Skin of body (tissue), 3 donors: Measurements from ENCODE around the gene ZYX. TPM values are rescaled to one million over a fixed set of nuclear protein-coding genes. Genes with fewer than 3 reads are reported as not detected.
"Not testable (repeated sequence)": the region's sequence is repeated elsewhere in the genome, so short reads cannot be mapped to it uniquely, and the experiment has no call there.

Experiments used
- DNase-seq: peaks from one replicate; lab custom pipeline; 2025; lab: John Stamatoyannopoulos, UW
- small RNA-seq: library from RNA; depleted of rRNA; stranded (forward); fragments of <200 nt; gene quantifications from one replicate; pipeline ENCODE3, GENCODE V24; 2014; ENCODE audit warnings: low replicate concordance
- total RNA-seq: library from RNA; depleted of rRNA; stranded (reverse); fragments of >200 nt; gene quantifications from one replicate; pipeline ENCODE4 v1.2.3, GENCODE V29; 2014

The ZYX gene
- total RNA-seq, 1 donor from 2014 or later = 27.1 TPM

DNA sequence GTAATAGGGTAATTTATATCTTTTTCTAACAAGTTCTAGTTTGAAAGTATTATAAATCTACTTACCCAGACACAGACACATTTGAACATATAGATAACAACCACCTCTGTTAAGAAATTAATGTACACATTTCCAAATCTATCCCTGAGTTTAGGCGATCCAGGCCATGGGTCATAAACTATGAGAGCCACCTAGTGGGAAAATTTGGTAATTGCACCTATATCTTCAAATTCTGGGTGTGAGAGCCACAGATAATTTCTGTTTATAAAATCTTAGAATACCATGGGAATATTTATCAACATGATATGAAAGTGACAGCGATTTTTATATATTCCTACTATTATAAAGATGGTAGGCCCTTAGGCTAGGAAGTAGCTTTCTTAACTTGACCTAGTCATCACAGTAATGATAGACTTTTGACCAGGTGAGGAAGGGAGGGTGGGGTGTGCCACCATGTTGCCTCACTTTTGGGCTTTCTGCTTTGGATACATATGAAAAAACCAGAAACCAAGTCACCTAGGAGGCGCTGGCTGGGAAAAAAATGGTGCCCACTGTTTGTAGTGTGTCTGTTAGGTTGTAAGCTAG is 35.5 kb downstream of the ZYX start:
- DNase-seq = peak; percentile 32

DNA sequence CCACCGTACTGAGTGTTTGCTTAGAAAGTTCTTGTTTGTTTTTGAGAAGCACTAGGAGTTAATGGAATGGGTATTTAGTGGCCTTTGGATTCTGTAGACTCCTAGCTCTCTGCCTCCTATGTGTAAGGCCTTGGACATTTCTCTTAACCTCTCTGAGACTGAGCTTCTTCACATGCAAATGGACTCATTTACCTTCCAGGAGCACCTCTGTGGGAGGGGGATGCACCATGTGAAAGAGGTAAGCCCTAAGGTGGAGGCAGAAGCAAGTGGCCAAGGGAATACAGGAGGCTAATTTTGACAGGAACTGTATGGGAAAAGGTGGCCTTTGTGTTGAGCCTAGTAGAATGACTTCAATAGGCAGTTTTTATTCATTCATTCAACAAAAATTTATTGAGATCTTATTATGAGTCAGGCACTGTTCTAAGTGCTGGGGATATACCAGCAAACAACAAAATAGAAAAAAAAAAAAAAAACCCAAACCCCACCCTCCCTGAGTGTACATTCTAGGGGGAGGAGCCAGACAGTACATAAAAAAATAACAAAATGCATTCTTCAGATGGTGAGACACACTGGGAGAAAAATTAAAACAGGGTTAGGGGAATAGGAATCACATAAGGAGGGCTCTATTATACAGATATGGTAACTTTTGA is 36.7 kb downstream of the ZYX start:
- no peak for DNase-seq

DNA sequence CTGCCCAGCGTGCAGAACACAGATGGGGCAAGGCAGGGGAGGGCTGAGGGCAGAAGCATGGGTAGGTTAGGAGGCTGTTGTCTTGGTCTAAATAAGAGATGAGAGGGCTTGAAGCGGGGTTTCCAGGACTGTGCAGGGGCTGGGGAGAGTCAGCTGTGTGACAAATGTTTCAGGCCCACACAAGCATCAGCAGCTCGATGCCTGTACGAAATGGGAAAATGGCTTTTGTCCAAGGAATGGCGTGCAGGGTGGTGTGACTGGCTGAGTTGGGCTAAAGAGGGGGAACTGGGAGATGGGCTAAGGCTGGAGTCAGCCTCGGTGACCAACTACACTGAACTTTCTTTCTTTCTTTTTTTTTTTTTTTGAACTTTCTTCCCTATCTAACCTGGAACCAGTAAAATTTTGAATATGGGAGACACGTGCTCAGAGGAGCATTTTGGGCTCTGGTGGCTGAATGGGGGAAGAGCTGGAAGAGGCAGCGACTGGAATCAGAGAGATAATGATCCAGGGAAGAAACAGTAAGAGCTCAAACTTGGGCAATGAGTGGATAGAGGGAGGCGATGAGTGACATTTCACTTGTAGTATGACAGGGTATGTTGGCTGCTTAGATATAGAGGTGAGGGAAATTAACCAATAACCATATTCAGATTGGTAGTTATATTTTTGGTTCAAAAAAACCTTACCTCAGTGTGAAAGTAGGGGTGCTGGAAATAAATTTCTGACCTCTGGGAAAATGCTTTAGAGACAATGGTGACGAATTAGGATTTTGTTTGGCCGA is 37.7 kb downstream of the ZYX start:
- DNase-seq = no peak

DNA sequence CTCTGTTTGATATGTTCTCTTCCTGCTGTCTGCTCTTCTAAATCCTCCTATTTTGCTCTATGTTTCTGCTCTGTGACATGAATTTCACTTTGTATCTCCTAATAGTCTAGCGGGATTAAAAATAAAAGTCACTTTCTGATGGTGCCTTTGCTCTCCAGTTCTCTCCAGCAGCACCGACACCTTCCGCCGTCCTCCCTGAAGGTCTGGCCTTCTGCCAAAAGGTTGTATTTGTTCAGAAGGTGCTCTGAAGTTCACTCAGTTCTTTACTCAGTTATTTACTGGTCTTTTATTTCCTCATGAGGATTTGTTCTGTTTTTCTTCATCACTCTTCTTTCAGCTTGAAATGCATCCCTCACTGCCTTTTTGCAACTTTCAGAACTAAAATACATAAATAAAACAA is 38.7 kb downstream of the ZYX start:
- DNase-seq = no peak

DNA sequence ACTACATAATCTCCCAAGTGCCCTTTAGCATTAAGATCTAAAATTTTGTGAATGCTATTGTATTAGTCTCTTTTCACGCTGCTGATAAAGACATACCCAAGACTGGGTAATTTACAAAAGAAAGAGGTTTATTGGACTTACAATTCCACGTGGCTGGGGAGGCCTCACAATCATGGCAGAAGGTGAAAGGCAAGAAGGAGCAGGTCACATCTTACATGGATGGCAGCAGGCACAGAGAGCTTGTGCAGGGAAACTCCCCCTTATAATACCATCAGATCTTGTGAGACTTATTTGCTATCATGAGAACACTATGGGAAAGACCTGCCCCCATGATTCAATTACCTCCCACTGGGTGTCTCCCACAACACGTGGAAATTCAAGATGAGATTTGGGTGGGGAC is 39.5 kb downstream of the ZYX start:
- DNase-seq = not testable (repeated sequence)

DNA sequence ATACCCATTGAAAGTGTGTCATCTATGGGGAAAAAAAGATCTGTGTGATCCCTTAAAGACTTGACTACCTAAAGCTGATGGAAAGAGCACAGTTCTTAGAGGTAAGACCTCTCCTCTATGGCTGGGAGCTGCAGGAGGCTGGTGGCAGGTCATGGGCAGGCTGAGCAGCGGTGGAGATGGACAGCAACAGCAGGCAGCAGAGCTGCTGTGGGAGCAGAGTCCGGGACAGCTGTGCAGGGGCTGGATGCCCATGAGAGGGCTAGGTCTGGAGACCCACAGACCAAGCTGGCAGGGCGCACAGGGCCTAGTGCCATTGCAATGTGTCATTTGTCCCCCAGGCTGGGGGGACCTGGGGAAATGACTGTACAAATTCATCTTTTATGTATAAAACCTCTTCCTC is 40.9 kb downstream of the ZYX start:
- DNase-seq = no peak

DNA sequence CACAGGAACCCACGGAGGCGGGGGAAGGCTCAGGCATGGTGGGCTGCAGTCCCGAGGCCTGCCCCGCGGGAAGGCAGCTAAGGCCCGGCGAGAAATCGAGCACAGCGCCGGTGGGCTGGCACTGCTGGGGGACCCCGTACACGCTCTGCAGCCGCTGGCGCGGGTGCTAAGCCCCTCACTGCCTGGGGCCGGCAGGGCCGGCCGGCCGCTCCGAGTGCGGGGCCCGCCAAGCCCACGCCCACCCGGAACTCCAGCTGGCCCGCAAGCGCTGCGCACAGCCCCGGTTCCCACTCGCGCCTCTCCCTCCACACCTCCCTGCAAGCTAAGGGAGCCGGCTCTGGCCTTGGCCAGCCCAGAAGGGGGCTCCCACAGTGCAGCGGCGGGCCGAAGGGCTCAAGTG is 43.3 kb downstream of the ZYX start:
- DNase-seq = not testable (repeated sequence)

DNA sequence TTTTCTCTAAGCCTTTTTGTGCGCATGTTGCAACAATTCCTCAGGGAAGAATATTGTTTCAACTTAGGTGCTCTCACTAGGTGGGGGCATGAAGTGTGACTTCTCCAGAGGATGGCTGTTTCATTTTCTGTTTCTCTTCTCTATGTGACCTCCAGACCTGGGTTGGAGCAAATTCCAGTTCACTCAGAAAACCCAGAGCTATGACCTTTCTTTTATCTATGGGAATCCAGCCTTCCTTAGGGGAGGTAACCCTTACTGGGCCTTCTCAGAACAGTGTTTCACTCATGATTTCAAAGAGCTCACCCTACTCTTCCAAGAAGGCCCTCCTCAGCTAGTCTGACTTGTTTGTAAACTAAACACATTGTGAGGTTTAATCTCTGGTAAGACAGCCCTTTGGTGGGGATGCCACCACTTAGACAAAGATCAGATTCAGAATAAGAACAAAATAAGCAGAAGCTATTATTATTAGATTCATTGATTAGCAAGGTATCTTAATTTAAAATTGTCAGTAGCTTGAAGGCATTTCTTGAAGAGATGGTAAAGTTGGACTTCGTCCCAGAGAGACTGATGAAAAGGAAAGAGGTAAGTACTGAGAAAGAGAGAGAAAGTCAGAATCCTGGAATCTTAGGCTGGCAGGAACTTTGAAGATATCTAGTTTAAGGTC is 45.5 kb downstream of the ZYX start:
- no peak for DNase-seq

DNA sequence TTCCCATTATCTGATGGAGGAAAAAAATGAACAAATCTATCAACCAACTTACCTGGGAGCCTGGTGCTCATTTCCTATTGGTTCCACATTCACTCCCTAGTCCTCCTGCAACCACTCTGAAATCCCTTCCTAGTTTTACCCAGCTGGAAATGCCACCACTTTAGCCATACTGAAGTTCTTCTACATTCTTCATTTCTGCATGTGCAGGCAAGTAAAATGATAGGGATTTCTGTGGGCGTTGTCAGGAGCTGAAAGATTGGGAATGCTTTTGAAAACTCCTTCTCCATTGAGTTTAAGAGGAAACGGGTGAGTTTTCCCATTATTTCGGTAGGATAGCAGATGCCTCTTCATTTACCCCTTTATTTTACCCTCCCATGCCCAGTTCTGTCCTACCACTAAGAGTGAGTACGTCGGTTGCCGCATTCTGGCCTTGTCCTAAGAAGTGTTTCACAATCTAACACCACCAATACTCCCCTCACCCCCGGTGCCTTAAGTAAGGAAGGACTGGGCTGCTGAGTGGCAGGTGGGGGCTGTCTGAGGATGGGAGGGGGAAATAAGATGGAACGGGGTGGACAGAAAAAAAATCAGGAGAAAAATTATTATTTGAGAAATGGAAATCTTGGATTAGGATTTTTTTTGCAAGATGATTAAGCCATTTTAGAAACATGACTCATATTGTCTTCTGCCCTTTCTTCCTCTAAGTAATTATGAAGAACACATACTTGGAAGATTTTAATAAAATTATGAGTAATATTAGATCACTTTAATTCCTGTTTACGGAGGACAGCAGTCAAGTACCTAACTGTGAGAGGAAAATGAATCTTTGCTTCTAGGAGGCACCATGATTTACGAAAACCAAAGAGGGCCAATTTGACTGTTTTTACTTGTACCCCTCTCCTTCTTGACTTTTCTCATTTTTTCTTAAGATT is 48.9 kb downstream of the ZYX start:
- DNase-seq = no peak

DNA sequence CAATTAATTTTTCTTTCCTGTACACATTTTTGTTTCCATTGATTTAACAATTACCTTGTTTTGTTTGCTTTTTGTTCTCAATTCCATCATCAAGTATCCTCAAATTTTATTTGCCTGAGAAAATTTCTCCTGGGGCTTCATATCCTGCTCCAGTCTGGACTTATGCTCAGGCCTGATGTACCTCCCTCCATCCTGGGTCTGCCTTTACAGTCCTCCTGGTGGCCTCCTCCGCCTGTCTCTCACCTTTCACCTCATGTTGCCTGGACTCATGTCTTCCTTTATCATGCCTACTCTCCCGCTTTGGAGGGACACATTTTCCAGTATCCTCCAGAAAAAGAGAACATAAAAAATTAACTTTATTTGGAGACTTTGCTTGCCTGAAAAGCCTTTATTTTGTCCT is 50.0 kb downstream of the ZYX start:
- no peak for DNase-seq

DNA sequence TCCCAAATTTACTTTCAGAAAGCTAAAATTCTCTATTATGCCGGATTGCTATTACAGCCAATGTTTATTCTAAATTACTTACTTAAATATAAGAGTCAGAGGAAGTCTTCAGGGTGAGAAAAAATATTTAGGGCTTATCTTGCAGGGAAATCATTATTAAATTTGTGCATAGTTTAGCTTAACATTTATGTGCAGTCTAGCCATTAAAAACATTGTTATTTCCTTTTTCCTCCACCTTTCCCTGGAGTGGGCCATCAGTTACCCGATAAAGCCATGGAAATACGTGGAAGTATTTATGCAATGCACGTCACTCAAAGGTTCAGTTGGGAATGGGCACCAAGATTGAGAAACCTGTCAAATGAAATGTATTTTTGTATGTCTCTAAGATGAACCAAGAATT is 52.6 kb downstream of the ZYX start:
- DNase-seq = no peak

DNA sequence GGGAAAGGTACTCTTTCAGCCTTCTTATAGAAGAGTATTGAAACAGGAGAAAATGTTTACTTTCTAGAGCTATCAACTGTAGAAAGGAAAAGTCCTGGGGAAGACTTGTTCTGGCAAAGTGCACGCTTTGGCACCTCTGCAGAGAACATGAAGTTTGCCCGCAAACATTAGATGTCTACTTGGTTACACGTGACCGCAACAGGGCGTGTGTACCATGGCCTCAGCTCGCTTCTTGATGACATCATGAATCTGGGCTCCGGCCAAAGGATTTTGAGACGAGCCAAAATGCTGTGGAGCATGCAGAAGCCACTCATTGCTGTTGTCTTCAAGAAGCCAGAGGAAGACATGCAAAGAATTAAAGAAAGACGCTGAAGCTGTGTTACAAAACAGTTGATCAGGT is 53.5 kb downstream of the ZYX start:
- DNase-seq = peak; percentile 4

DNA sequence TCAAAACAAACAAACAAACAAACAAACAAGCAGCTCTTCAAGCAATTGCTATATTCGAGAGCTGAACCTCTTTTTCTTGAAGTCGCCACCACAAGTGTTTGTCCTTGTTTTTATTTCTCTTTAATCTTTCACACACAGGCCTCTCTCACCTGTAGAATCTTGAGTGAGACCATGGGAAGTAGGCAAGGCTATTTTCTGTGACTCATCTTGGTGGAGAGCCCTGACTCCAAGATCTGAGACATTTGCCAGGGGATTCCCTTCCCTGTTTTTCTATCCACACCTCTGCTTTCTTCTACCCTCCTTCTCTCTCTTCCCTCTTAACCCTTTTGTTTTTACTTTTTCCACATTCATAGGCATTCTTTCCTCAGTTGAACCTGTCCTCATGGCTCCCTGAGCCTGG is 54.1 kb downstream of the ZYX start:
- no peak for DNase-seq

DNA sequence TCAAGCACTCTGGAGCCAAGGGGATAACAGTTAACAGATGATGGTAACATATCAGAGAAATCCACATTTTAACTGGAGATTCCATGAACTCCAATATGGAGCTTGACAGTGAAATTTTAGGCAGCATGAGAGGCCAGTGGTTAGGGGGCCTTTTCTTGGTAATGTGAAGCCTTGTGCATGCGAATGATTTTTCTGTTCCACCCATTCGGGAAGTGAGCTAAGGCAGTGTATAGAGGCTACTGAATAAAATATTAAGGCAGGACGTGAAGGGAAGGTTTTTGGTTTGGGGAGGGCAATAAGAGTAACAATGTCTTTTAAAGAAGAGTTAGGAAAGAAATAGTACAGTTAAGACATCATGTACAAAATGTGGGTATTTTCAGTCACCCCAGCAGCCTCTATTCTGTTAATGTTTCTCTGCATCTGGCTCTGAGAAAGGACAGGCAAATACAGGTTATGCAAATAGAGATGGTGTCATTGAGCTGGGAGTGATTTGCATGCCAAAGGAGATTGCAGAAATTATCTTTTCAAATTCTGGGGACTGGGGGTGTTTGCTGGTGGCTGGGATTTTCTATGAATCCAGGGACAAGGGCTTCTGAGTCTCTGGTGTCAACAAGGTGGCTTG is 55.3 kb downstream of the ZYX start:
- no peak for DNase-seq

DNA sequence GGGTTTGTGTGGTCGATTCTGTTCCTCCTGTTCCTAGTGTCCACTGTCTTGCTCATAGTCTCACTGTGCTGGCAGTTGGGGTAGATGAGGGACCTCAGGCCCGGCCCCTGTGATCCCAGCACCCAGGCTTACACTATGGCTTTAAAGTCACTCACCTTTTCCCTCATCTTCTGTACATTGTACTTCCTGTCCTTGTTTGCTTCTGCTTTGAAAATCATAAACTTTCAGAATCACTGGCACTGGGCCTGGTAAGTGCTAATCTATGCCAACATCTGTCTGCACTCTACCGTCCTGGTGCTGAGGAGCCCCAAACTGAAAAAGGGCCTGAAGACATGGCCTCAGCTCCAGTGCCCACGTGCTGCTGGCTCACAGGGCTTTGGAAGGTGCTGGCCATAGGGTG is 56.4 kb downstream of the ZYX start:
- DNase-seq = no peak

DNA sequence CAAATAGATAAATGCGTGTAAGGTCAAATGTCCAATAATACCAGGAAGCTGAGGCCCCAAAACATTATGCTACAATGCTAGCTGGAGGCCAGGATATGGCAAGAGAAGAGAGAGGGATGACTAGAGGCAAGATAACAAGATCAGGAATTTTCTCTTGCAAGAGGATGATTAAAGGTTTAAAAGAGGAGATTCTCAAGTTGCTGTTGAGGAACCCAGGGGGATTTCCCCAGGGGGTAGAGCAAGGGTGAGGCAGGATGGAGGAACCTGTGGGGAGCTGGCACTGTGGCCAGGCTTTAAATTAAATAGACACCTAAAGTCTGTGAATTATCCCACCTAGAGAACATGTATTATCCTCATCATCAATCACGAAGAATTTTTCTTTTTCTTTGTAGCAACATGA is 58.7 kb downstream of the ZYX start:
- DNase-seq = no peak

Small RNA genes lying within 50 kb of the gene (small RNA-seq; reads per million reads assigned to genes)
- gene MIR6892 = 0.17 reads per million

Other genes with a start within 250 kb of the ZYX start
- not detected for gene PIP, start 249.3 kb upstream of the ZYX start, total RNA-seq
- not detected for gene TAS2R39, start 197.9 kb upstream of the ZYX start, total RNA-seq
- gene TAS2R40, start 159.3 kb upstream of the ZYX start, total RNA-seq = not detected
- gene GSTK1, start 117.9 kb upstream of the ZYX start, total RNA-seq = 64.1 TPM
- 1.1 TPM for gene TMEM139, start 96.4 kb upstream of the ZYX start, total RNA-seq
- 18.6 TPM for gene CASP2, start 93.0 kb upstream of the ZYX start, total RNA-seq
- gene CLCN1, start 65.2 kb upstream of the ZYX start, total RNA-seq = 0.20 TPM
- 0.59 TPM for gene FAM131B, start 18.6 kb upstream of the ZYX start, total RNA-seq
- gene EPHA1, start 27.5 kb downstream of the ZYX start, total RNA-seq = 16.2 TPM
- gene TAS2R60, start 62.1 kb downstream of the ZYX start, total RNA-seq = not detected
- gene TAS2R41, start 96.5 kb downstream of the ZYX start, total RNA-seq = not detected
- 5.9 TPM for gene CTAGE15, start 190.5 kb downstream of the ZYX start, total RNA-seq
- 1.2 TPM for gene TCAF2, start 239.6 kb downstream of the ZYX start, total RNA-seq